ENCODE measurements around the gene PTPRQ.

GRCh38 chr12:80607361-80608135 lies 163.5 kb downstream of the PTPRQ start:
- TF ChIP-seq CTCF (IDR thresholded peaks at IDR 0.05): no peak
- TF ChIP-seq POLR2A (IDR thresholded peaks at IDR 0.05): no peak
- TF ChIP-seq POLR2AphosphoS5 (IDR thresholded peaks at IDR 0.05): no peak
- TF ChIP-seq EP300 (IDR thresholded peaks at IDR 0.05): no peak

Measured in gastroesophageal sphincter (tissue), 3 donors.